ENCODE results near the gene TMEM161B.
"Not testable (repeated sequence)": the region's sequence is repeated elsewhere in the genome, so short reads cannot be mapped to it uniquely, and the experiment has no call there.

TMEM161B gene

GRCh38 chr5:88188458-88189132 lies 80.0 kb downstream of the TMEM161B start:
- no peak overlapping the region for H3K4me3 ChIP-seq (ENCODE audit: low read depth, low read length)
- DNase-seq (ENCODE audit: low read depth), result peak; percentile 20
- TF ChIP-seq, protein P1, sequence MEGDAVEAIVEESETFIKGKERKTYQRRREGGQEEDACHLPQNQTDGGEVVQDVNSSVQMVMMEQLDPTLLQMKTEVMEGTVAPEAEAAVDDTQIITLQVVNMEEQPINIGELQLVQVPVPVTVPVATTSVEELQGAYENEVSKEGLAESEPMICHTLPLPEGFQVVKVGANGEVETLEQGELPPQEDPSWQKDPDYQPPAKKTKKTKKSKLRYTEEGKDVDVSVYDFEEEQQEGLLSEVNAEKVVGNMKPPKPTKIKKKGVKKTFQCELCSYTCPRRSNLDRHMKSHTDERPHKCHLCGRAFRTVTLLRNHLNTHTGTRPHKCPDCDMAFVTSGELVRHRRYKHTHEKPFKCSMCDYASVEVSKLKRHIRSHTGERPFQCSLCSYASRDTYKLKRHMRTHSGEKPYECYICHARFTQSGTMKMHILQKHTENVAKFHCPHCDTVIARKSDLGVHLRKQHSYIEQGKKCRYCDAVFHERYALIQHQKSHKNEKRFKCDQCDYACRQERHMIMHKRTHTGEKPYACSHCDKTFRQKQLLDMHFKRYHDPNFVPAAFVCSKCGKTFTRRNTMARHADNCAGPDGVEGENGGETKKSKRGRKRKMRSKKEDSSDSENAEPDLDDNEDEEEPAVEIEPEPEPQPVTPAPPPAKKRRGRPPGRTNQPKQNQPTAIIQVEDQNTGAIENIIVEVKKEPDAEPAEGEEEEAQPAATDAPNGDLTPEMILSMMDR (conservative IDR thresholded peaks at IDR 0.05; ENCODE audit: low read depth, low read length), result no peak

DNA sequence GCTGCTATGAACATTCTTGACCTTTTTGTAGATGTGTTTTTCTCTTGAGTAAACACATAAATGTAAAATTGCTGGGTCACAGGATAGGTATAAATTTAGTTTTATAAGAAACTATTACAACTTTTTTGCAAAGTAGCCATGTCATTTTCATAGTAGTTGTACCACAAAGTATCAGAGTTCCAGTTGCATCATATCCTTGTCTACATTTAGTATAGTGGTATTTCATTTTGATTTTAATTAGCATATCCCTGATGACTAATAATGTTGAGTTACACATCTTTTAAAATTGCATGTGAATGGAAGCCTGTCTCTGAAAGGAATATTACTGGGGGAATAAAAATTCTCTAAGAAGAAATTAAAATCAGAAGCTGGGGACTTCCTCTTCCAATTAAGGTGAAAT lies 85.4 kb downstream of the TMEM161B start:
- DNase-seq (ENCODE audit: low read depth), result no peak
- H3K4me3 ChIP-seq (ENCODE audit: low read depth, low read length), result no peak overlapping the region
- TF ChIP-seq, protein P1 (conservative IDR thresholded peaks at IDR 0.05; ENCODE audit: low read depth, low read length), result no peak

DNA sequence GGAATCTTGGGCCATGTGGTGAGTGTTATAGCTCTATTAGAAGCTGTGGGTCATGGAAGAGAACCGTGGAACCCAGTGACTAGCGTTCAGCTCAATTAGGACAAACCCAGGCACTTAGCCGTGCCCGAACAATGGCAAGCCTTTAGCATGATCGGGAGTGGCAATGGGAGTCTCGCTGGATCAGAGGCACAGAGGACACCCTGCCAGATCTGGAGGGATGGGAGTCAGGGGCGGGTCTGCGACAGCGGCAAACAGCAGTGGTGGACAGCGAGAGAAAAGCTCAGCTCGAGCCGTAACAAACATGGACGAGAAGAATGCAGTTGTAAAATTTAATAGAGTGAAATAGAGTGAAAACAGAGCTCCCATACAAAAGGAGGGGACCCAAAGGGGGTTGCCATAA lies 91.2 kb downstream of the TMEM161B start:
- H3K4me3 ChIP-seq (ENCODE audit: low read depth, low read length); DNase-seq (ENCODE audit: low read depth): not testable (repeated sequence)

DNA sequence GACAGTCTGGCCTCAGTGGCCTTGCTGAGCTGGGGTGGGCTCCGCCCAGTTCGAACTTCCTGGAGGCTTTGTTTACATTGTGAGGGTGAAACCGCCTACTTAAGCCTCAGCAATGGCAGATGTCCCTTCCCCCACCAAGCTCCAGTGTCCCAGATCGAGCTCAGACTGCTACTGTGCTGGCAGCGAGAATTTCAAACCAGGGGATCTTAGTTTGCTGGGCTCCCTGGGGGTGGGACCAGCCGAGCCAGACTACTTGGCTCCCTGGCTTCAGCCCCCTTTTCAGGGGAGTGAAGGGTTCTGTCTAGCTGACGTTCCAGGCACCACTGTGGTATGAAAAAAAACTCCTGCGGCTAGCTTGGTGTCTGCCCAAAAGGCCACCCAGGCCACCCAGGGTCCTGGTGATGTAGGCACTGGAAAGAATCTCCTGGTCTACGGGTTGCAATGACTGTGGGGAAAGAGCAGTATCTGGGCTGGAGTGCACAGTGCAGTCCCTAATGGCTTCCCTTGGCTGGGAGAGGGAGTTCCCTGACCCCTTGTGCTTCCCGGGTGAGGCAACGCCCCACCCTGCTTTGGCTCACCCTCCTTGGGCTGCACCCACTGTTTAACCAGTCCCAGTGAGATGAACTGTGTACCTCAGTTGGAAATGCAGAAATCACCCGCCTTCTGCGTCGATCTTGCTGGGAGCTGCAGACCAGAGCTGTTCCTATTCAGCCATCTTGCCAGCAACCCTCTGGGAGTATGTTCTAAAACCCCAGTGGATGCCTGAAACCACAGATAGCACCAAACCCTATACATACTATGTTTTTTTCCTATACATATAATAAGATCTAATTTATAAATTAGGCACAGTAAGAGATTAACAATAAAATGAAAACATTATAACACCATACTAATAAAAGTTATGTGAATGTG lies 95.5 kb downstream of the TMEM161B start:
- H3K4me3 ChIP-seq (ENCODE audit: low read depth, low read length), result no peak overlapping the region
- DNase-seq (ENCODE audit: low read depth), result peak; percentile 2
- TF ChIP-seq, protein P1 (conservative IDR thresholded peaks at IDR 0.05; ENCODE audit: low read depth, low read length), result no peak

- no peak overlapping the region for H3K4me3 ChIP-seq (ENCODE audit: low read depth, low read length)
- TF ChIP-seq, protein P1 (conservative IDR thresholded peaks at IDR 0.05; ENCODE audit: low read depth, low read length), result no peak
- no peak for DNase-seq (ENCODE audit: low read depth)
Observed at GRCh38 chr5:88159591-88159990, 109.1 kb downstream of the TMEM161B start.

DNA sequence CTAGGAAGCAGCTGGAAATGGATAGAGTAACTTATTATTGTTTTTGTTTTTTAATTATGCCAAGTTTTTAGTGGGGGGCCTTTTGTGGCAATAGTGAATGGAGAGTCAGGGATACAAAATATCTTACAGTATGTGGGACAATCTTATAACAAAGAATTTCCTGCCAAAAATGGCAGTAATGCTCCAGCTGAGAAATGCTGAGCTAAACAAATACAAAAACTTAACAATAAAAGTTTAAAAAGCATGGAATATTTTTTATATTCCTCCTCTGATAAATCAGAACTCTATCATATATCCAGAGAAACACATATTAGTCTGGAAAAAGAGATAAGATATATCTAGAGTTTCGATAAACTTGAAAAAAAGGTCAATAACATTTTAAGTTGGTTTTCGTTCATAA lies 110.6 kb downstream of the TMEM161B start:
- TF ChIP-seq, protein P1 (conservative IDR thresholded peaks at IDR 0.05; ENCODE audit: low read depth, low read length), result no peak
- no peak for DNase-seq (ENCODE audit: low read depth)

GRCh38 chr5:88154891-88155290 lies 113.8 kb downstream of the TMEM161B start:
- no peak for DNase-seq (ENCODE audit: low read depth)
- TF ChIP-seq, protein P1 (conservative IDR thresholded peaks at IDR 0.05; ENCODE audit: low read depth, low read length), result no peak
- H3K4me3 ChIP-seq (ENCODE audit: low read depth, low read length), result no peak overlapping the region

More for the DNA sequence above, 110.6 kb downstream of the TMEM161B start:
- no peak overlapping the region for H3K4me3 ChIP-seq (ENCODE audit: low read depth, low read length)
